ENCODE measurements around the gene ELAC2.

DNA sequence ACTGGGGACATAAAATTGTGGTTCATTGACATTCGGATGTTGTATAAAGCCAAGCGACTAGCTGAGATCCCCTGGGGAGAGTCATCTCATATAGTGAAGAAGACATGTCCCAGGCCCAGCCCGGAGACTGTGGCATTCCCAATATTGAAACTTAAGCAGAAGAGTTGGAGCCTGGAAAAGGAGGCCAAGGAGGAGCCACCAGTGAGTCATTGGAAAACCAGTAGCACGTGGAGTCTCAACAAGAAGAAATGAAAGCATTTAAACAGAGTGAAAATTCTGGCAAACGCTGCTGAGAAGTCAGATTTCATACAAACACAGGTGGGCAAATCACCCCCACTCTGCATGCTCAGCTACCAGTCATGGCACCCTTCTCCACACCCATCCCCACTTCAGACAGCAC lies 9.4 kb upstream of the ELAC2 start:
- TF ChIP-seq, protein P1, sequence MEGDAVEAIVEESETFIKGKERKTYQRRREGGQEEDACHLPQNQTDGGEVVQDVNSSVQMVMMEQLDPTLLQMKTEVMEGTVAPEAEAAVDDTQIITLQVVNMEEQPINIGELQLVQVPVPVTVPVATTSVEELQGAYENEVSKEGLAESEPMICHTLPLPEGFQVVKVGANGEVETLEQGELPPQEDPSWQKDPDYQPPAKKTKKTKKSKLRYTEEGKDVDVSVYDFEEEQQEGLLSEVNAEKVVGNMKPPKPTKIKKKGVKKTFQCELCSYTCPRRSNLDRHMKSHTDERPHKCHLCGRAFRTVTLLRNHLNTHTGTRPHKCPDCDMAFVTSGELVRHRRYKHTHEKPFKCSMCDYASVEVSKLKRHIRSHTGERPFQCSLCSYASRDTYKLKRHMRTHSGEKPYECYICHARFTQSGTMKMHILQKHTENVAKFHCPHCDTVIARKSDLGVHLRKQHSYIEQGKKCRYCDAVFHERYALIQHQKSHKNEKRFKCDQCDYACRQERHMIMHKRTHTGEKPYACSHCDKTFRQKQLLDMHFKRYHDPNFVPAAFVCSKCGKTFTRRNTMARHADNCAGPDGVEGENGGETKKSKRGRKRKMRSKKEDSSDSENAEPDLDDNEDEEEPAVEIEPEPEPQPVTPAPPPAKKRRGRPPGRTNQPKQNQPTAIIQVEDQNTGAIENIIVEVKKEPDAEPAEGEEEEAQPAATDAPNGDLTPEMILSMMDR (IDR thresholded peaks at IDR 0.05) = no peak
- TF ChIP-seq POLR2AphosphoS5 (IDR thresholded peaks at IDR 0.05) (no peak), POLR2A (IDR thresholded peaks at IDR 0.05) (no peak)
